GM23338 (cell line): ENCODE measurements around the gene CSN2. TPM values are rescaled to one million over a fixed set of nuclear protein-coding genes. Genes with fewer than 3 reads are reported as not detected.

Source experiments
- ATAC-seq: fragments of 200-7000 bp; cut with Tn5 transposase; 3 replicates; pipeline ENCODE4 v1.9.1; 2020
- DNase-seq: peaks from one replicate; pipeline ENCODE4 v3.0.0-alpha.2; 2015; ENCODE audit warnings: low spot score
- H2AFZ ChIP-seq: fragments of 200-600 bp; sonication (generic); 2 replicates; pipeline ENCODE4 v1.8.0; 2016; ENCODE audit warnings: antibody characterized with exemption, mild to moderate bottlenecking, moderate library complexity
- H3F3A ChIP-seq: fragments of 200-600 bp; sonication (generic); replicated peaks from 2 replicates; pipeline ENCODE4 v1.8.0; 2017; ENCODE audit warnings: antibody characterized with exemption, mixed run types, low read depth
- H3K27ac ChIP-seq: fragments of 200-600 bp; sonication (generic); 2 replicates; pipeline ENCODE4 v1.6.1; 2016; ENCODE audit warnings: low read depth
- H3K27me3 ChIP-seq: fragments of 200-600 bp; sonication (generic); 2 replicates; pipeline ENCODE4 v1.8.0; 2016; ENCODE audit warnings: mild to moderate bottlenecking, mixed run types, moderate library complexity; ENCODE audit not compliant: insufficient read depth
- H3K36me3 ChIP-seq: fragments of 200-600 bp; sonication (generic); 2 replicates; pipeline ENCODE4 v1.8.0; 2016; ENCODE audit warnings: mild to moderate bottlenecking; ENCODE audit not compliant: insufficient read depth
- H3K4me1 ChIP-seq: fragments of 200-600 bp; sonication (generic); 2 replicates; pipeline ENCODE4 v1.8.0; 2016; ENCODE audit warnings: mild to moderate bottlenecking, moderate library complexity; ENCODE audit not compliant: insufficient read depth
- H3K4me2 ChIP-seq: fragments of 200-600 bp; sonication (generic); 2 replicates; pipeline ENCODE4 v1.7.1; 2017; ENCODE audit warnings: mixed run types
- H3K4me3 ChIP-seq: fragments of 200-600 bp; sonication (generic); 2 replicates; pipeline ENCODE4 v1.6.1; 2016; ENCODE audit warnings: mixed run types
- H3K79me2 ChIP-seq: fragments of 200-600 bp; sonication (generic); replicated peaks from 2 replicates; pipeline ENCODE4 v1.8.0; 2017; ENCODE audit warnings: mild to moderate bottlenecking; ENCODE audit not compliant: insufficient read depth
- H3K9me2 ChIP-seq: fragments of 200-600 bp; sonication (generic); 2 replicates; pipeline ENCODE4 v1.8.0; 2017; ENCODE audit not compliant: insufficient read depth
- H4K20me1 ChIP-seq: fragments of 200-600 bp; sonication (generic); replicated peaks from 2 replicates; pipeline ENCODE4 v1.8.0; 2017; ENCODE audit warnings: mild to moderate bottlenecking; ENCODE audit not compliant: insufficient read depth
- H3K27ac Mint-ChIP-seq: 2 replicates; pipeline ENCODE4 v1.8.0; 2020; ENCODE audit warnings: inconsistent platforms, mild to moderate bottlenecking, moderate library complexity, mixed read lengths
- H3K27me3 Mint-ChIP-seq: 3 replicates; pipeline ENCODE4 v1.8.0; 2022; ENCODE audit warnings: low read depth, mild to moderate bottlenecking, moderate library complexity, mixed read lengths, inconsistent platforms; ENCODE audit not compliant: insufficient read depth, poor library complexity
- H3K36me3 Mint-ChIP-seq: 3 replicates; pipeline ENCODE4 v1.8.0; 2021; ENCODE audit warnings: low read depth, mild to moderate bottlenecking, inconsistent platforms, moderate library complexity, mixed read lengths
- H3K4me1 Mint-ChIP-seq: 3 replicates; pipeline ENCODE4 v1.8.0; 2020; ENCODE audit warnings: mild to moderate bottlenecking, inconsistent platforms, mixed read lengths
- H3K4me3 Mint-ChIP-seq: 3 replicates; pipeline ENCODE4 v1.8.0; 2021; ENCODE audit warnings: moderate library complexity, mild to moderate bottlenecking, inconsistent platforms, mixed read lengths
- H3K9me3 Mint-ChIP-seq: 3 replicates; pipeline ENCODE4 v1.8.0; 2020; ENCODE audit warnings: moderate library complexity, mild to moderate bottlenecking, inconsistent platforms, mixed read lengths
- CREB1 ChIP-seq: fragments of 250-450 bp; sonication (Bioruptor Pico); IDR thresholded peaks from 2 replicates; pipeline ENCODE4 v1.5.0; 2020; ENCODE audit warnings: low read depth, mild to moderate bottlenecking, moderate library complexity
- EZH2phosphoT487 ChIP-seq: fragments of 200-600 bp; sonication (generic); IDR thresholded peaks from one replicate; pipeline ENCODE4 v1.8.1; 2018; ENCODE audit warnings: antibody characterized with exemption; ENCODE audit not compliant: unreplicated experiment
- NANOG ChIP-seq: IDR thresholded peaks from 2 replicates; pipeline ENCODE4 v1.6.1; 2016; ENCODE audit warnings: antibody characterized with exemption, borderline replicate concordance
- STAT1 ChIP-seq: IDR thresholded peaks from one replicate; pipeline ENCODE4 v1.6.1; 2016; ENCODE audit warnings: antibody characterized with exemption; ENCODE audit not compliant: unreplicated experiment
- polyA plus RNA-seq: library from polyadenylated mRNA; unstranded; fragments of >200 nt; fragmentation: Nextera tagmentation; extraction: Ambion mirVana; gene quantifications from 2 replicates; pipeline ENCODE4 v1.2.1, GENCODE V29; 2016
- total RNA-seq: library from RNA; depleted of rRNA; stranded (reverse); fragments of >200 nt; shearing (Covaris generic); gene quantifications from 2 replicates; pipeline ENCODE4 v1.2.3, GENCODE V29; 2014
- TF ChIP-seq, protein P1 (sequence below), 2 experiments: fragments of 200-600 bp in 1 of 2; sonication (generic) in 1 of 2; conservative IDR thresholded peaks; 2 replicates each; pipeline versions ENCODE4 v1.5.1 to v1.6.1; 2016 to 2017; ENCODE audit warnings: antibody characterized with exemption in 2 of 2, low read depth in 2 of 2, mild to moderate bottlenecking in 2 of 2, moderate library complexity in 1 of 2
- TF ChIP-seq, protein P2 (sequence below): fragments of 250-450 bp; sonication (Bioruptor Pico); IDR thresholded peaks from 2 replicates; pipeline ENCODE4 v1.5.0; 2020; ENCODE audit warnings: mild to moderate bottlenecking, moderate library complexity
- TF ChIP-seq, protein P3 (sequence below): IDR thresholded peaks from one replicate; pipeline ENCODE4 v1.6.1; 2018; ENCODE audit warnings: antibody characterized with exemption; ENCODE audit not compliant: unreplicated experiment

The CSN2 gene
- total and polyA plus RNA-seq, 2 experiments from 2014 or later = not detected

GRCh38 chr4:69986663-69987062, 21.1 kb upstream of the CSN2 start:
- Histone ChIP-seq H3K79me2 (no peaks in the 10 kb centered on the region), H4K20me1 (no peaks in the 10 kb centered on the region), H3K27ac (no peak overlapping the region), H3K4me1 (no peaks in the 10 kb centered on the region), H3K9me2 (no peaks in the 10 kb centered on the region), H3K4me3 (no peak overlapping the region), H3K4me2 (no peak overlapping the region), H3F3A (no peaks in the 10 kb centered on the region), H3K36me3 (no peaks in the 10 kb centered on the region), H2AFZ (no peak overlapping the region), H3K27me3 (no peaks in the 10 kb centered on the region)
- no peaks in the 10 kb centered on the region; the same call in 2 of the 3 replicates for H3K9me3 Mint-ChIP-seq
- ATAC-seq (no peak), DNase-seq (no peak)
- H3K36me3 Mint-ChIP-seq = no peaks in the 10 kb centered on the region
- TF ChIP-seq, protein P1, sequence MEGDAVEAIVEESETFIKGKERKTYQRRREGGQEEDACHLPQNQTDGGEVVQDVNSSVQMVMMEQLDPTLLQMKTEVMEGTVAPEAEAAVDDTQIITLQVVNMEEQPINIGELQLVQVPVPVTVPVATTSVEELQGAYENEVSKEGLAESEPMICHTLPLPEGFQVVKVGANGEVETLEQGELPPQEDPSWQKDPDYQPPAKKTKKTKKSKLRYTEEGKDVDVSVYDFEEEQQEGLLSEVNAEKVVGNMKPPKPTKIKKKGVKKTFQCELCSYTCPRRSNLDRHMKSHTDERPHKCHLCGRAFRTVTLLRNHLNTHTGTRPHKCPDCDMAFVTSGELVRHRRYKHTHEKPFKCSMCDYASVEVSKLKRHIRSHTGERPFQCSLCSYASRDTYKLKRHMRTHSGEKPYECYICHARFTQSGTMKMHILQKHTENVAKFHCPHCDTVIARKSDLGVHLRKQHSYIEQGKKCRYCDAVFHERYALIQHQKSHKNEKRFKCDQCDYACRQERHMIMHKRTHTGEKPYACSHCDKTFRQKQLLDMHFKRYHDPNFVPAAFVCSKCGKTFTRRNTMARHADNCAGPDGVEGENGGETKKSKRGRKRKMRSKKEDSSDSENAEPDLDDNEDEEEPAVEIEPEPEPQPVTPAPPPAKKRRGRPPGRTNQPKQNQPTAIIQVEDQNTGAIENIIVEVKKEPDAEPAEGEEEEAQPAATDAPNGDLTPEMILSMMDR (conservative IDR thresholded peaks at IDR 0.05; ENCODE audit: low read depth in 2 of 2) = no peak
- no peak for TF ChIP-seq STAT1
- TF ChIP-seq EZH2phosphoT487 = no peak
- no peak for TF ChIP-seq NANOG
- no peak for TF ChIP-seq CREB1
- TF ChIP-seq, protein P2, sequence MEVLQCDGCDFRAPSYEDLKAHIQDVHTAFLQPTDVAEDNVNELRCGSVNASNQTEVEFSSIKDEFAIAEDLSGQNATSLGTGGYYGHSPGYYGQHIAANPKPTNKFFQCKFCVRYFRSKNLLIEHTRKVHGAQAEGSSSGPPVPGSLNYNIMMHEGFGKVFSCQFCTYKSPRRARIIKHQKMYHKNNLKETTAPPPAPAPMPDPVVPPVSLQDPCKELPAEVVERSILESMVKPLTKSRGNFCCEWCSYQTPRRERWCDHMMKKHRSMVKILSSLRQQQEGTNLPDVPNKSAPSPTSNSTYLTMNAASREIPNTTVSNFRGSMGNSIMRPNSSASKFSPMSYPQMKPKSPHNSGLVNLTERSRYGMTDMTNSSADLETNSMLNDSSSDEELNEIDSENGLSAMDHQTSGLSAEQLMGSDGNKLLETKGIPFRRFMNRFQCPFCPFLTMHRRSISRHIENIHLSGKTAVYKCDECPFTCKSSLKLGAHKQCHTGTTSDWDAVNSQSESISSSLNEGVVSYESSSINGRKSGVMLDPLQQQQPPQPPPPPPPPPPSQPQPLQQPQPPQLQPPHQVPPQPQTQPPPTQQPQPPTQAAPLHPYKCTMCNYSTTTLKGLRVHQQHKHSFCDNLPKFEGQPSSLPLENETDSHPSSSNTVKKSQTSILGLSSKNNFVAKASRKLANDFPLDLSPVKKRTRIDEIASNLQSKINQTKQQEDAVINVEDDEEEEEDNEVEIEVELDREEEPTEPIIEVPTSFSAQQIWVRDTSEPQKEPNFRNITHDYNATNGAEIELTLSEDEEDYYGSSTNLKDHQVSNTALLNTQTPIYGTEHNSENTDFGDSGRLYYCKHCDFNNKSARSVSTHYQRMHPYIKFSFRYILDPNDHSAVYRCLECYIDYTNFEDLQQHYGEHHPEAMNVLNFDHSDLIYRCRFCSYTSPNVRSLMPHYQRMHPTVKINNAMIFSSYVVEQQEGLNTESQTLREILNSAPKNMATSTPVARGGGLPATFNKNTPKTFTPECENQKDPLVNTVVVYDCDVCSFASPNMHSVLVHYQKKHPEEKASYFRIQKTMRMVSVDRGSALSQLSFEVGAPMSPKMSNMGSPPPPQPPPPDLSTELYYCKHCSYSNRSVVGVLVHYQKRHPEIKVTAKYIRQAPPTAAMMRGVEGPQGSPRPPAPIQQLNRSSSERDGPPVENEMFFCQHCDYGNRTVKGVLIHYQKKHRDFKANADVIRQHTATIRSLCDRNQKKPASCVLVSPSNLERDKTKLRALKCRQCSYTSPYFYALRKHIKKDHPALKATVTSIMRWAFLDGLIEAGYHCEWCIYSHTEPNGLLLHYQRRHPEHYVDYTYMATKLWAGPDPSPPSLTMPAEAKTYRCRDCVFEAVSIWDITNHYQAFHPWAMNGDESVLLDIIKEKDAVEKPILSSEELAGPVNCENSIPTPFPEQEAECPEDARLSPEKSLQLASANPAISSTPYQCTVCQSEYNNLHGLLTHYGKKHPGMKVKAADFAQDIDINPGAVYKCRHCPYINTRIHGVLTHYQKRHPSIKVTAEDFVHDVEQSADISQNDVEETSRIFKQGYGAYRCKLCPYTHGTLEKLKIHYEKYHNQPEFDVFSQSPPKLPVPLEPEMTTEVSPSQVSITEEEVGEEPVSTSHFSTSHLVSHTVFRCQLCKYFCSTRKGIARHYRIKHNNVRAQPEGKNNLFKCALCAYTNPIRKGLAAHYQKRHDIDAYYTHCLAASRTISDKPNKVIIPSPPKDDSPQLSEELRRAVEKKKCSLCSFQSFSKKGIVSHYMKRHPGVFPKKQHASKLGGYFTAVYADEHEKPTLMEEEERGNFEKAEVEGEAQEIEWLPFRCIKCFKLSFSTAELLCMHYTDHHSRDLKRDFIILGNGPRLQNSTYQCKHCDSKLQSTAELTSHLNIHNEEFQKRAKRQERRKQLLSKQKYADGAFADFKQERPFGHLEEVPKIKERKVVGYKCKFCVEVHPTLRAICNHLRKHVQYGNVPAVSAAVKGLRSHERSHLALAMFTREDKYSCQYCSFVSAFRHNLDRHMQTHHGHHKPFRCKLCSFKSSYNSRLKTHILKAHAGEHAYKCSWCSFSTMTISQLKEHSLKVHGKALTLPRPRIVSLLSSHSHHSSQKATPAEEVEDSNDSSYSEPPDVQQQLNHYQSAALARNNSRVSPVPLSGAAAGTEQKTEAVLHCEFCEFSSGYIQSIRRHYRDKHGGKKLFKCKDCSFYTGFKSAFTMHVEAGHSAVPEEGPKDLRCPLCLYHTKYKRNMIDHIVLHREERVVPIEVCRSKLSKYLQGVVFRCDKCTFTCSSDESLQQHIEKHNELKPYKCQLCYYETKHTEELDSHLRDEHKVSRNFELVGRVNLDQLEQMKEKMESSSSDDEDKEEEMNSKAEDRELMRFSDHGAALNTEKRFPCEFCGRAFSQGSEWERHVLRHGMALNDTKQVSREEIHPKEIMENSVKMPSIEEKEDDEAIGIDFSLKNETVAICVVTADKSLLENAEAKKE = no peak
- TF ChIP-seq, protein P3, sequence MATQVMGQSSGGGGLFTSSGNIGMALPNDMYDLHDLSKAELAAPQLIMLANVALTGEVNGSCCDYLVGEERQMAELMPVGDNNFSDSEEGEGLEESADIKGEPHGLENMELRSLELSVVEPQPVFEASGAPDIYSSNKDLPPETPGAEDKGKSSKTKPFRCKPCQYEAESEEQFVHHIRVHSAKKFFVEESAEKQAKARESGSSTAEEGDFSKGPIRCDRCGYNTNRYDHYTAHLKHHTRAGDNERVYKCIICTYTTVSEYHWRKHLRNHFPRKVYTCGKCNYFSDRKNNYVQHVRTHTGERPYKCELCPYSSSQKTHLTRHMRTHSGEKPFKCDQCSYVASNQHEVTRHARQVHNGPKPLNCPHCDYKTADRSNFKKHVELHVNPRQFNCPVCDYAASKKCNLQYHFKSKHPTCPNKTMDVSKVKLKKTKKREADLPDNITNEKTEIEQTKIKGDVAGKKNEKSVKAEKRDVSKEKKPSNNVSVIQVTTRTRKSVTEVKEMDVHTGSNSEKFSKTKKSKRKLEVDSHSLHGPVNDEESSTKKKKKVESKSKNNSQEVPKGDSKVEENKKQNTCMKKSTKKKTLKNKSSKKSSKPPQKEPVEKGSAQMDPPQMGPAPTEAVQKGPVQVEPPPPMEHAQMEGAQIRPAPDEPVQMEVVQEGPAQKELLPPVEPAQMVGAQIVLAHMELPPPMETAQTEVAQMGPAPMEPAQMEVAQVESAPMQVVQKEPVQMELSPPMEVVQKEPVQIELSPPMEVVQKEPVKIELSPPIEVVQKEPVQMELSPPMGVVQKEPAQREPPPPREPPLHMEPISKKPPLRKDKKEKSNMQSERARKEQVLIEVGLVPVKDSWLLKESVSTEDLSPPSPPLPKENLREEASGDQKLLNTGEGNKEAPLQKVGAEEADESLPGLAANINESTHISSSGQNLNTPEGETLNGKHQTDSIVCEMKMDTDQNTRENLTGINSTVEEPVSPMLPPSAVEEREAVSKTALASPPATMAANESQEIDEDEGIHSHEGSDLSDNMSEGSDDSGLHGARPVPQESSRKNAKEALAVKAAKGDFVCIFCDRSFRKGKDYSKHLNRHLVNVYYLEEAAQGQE = no peak
- H3K27ac Mint-ChIP-seq = no peak overlapping the region
- no peak overlapping the region for H3K4me3 Mint-ChIP-seq
- peaks cover 4% of the 10 kb centered on the region for H3K4me1 Mint-ChIP-seq
- no peaks in the 10 kb centered on the region for H3K27me3 Mint-ChIP-seq
